ENCODE results near the gene GRB7.

GRB7 gene

GRCh38 chr17:39701012-39701783, 36.5 kb upstream of the GRB7 start:
- TF ChIP-seq CTCF (IDR thresholded peaks at IDR 0.05) = no peak
- Histone ChIP-seq H3K9me3 (no peaks in the 10 kb centered on the region), H3K27me3 (peaks cover 72% of the 10 kb centered on the region), H3K27ac (no peak overlapping the region), H3K4me1 (ENCODE audit: control insufficient read depth in 1 of 2, insufficient read depth in 1 of 2, low read depth in 1 of 2, low read length in 1 of 2) (no peaks in the 10 kb centered on the region), H3K4me3 (ENCODE audit: low read depth in 1 of 2, low read length in 1 of 2) (no peak overlapping the region), H3K36me3 (no peaks in the 10 kb centered on the region)

GRCh38 chr17:39701784-39702422, 35.8 kb upstream of the GRB7 start:
- H3K27me3 ChIP-seq = peaks cover 65% of the 10 kb centered on the region
- no peak for TF ChIP-seq CTCF (IDR thresholded peaks at IDR 0.05)
- no peak overlapping the region for H3K4me3 ChIP-seq (ENCODE audit: low read depth in 1 of 2, low read length in 1 of 2)
- H3K27ac ChIP-seq = no peak overlapping the region
- H3K36me3 ChIP-seq = no peaks in the 10 kb centered on the region
- H3K4me1 ChIP-seq (ENCODE audit: control insufficient read depth in 1 of 2, insufficient read depth in 1 of 2, low read depth in 1 of 2, low read length in 1 of 2) = no peaks in the 10 kb centered on the region
- H3K9me3 ChIP-seq = no peaks in the 10 kb centered on the region

- H3K9me3 ChIP-seq = no peaks in the 10 kb centered on the region
- H3K27me3 ChIP-seq = peaks cover 57% of the 10 kb centered on the region
- H3K4me3 ChIP-seq (ENCODE audit: low read depth in 1 of 2, low read length in 1 of 2) = no peak overlapping the region
- H3K36me3 ChIP-seq = no peaks in the 10 kb centered on the region
- H3K4me1 ChIP-seq (ENCODE audit: control insufficient read depth in 1 of 2, insufficient read depth in 1 of 2, low read depth in 1 of 2, low read length in 1 of 2) = no peaks in the 10 kb centered on the region
- no peak for TF ChIP-seq CTCF (IDR thresholded peaks at IDR 0.05)
- no peak overlapping the region for H3K27ac ChIP-seq
These were observed 34.5 kb upstream of the GRB7 start for GRCh38 chr17:39702901-39703893.

- Histone ChIP-seq H3K27me3 (peaks cover 50% of the 10 kb centered on the region), H3K4me1 (ENCODE audit: control insufficient read depth in 1 of 2, insufficient read depth in 1 of 2, low read depth in 1 of 2, low read length in 1 of 2) (no peaks in the 10 kb centered on the region), H3K4me3 (ENCODE audit: low read depth in 1 of 2, low read length in 1 of 2) (no peak overlapping the region), H3K9me3 (no peaks in the 10 kb centered on the region), H3K27ac (no peak overlapping the region), H3K36me3 (no peaks in the 10 kb centered on the region)
- no peak for TF ChIP-seq CTCF (IDR thresholded peaks at IDR 0.05)
These were observed 33.8 kb upstream of the GRB7 start for GRCh38 chr17:39703913-39704312.

- Histone ChIP-seq H3K27me3 (peaks cover 39% of the 10 kb centered on the region), H3K27ac (no peak overlapping the region), H3K4me3 (ENCODE audit: low read depth in 1 of 2, low read length in 1 of 2) (no peak overlapping the region), H3K36me3 (no peaks in the 10 kb centered on the region), H3K9me3 (no peaks in the 10 kb centered on the region), H3K4me1 (ENCODE audit: control insufficient read depth in 1 of 2, insufficient read depth in 1 of 2, low read depth in 1 of 2, low read length in 1 of 2) (no peaks in the 10 kb centered on the region)
- no peak for TF ChIP-seq CTCF (IDR thresholded peaks at IDR 0.05)
These were observed 32.8 kb upstream of the GRB7 start for GRCh38 chr17:39704821-39705551.

Data from neutrophil (primary cell).